HG02588 (cell line): ENCODE data around the gene SLC30A2.

Experiments used
- ATAC-seq: cut with Tn5 transposase; IDR thresholded peaks from one replicate; pipeline ENCODE4 v1.9.1; 2021; ENCODE audit warnings: mild to moderate bottlenecking, moderate library complexity; ENCODE audit not compliant: unreplicated experiment

SLC30A2 gene

GRCh38 chr1:25999041-25999800 lies 46.7 kb downstream of the SLC30A2 start:
- ATAC-seq: no peak

GRCh38 chr1:25997828-25998761 lies 47.8 kb downstream of the SLC30A2 start, which contains the start of gene PAFAH2:
Gene PAFAH2, minus strand, starts transcription at chr1:25998063. Its CDS starts 7,247 bp downstream, at chr1:25990816.
- peak; percentile 93 for ATAC-seq

DNA sequence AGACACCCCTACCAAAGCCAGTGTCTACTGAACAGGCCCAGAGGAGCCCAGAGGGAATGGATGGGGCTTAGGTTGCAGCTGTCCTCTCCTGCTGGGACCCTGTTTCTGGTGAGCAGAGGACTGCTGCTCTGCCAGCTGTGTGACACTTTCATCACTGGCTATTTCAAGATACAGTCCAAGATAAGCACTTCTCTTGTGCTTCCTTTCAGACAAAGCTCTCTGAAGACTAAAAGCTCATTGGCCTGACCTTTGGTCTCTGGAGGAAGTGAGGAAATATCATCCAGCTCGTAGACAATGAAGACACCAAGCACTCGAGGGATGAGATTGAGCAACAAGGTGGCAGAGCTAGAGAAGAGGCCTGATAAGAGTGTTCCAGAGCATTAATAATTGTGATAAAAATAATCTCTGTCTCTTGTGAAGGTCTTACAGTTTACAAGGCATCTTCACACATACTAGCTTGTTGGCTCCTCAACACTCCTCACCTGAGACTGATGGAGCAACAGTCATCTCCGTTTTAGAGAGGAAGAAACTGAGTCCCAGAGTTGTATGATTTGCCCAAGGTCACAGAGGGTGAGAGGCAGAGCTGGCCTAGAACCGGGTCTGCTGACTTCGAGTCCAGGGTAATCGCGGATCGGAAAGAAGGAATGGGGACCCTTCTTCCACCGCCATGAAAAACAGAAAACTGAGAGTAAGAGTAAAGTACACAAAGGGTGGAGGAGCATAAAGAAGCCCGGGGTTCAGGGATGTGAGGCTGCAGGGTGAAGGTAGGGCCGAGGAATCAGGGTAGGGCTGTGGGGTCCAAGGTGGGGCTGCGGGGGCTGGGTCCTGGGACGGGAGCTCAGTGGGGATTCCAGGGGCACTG lies 48.7 kb downstream of the SLC30A2 start:
- ATAC-seq: no peak

DNA sequence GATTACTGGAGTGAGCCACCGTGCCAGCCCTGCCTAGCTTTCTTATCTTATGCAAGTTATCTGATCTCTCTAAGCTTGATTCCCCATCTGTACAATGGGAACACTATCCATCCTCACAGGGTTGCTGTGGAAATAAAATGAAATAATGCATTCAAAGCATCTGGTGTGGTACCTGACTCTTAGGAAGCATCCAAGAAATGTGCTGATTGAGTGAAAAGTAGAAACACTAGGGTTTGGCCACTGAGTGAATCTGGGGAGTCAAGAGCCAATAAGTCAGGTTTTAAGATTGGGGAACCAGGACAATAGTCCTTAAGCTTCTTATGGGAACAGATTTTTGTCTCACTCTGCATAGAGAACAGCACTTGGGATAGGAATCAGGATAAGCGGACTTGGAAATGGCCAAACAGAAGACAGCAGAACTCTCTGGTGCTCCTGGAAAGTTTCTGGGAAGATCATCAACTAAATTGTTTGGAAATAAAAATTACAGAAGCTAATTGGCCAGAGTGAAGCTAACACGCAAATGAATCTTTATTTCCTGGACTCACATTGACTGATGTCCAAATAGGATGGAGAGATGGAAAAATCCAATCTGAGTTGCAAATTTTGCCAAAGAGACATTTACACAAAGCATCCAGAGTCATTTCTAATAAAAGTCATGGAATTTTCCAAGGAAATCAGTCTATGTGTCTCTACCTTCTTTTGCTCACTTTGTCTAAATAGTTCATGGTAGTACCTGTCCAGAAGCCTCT lies 51.3 kb downstream of the SLC30A2 start:
- ATAC-seq: no peak

DNA sequence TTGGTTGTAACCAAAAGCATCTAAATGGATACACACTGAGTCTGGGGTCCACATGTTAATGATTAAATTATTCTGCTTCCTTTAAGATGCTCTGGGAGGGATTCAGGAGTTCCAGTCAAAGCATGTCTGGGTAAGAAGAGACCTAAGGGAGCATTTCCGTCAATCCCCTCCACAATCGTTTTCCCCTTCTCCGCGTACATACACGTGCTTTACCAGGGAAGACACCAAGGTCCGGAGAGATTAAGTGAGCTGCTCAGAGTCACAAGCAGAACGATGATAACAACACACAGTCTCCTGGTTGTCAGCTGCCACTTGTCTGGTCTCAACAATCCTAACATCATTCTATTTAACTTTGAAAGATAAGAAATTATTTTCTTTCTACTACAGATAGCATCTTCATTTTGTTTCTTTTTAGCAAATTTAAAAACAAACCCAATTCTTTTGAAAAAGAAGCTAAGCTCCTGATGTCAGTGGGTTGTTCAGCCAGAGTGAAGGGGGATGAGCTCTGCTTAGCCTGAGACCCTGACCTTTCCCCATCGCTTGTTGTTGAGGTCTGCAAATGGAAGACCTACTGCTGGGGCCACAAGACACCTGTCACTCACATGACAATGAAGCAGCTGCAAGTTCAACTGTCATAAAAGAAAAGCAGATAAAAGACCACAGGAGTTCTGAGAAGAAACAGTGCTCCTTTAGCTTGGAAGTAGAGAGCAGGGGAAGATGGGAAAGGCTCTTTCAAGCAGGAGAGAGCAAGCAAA lies 52.5 kb downstream of the SLC30A2 start:
- ATAC-seq: no peak

- ATAC-seq: no peak
Observed at GRCh38 chr1:25992689-25993171, 53.2 kb downstream of the SLC30A2 start.

DNA sequence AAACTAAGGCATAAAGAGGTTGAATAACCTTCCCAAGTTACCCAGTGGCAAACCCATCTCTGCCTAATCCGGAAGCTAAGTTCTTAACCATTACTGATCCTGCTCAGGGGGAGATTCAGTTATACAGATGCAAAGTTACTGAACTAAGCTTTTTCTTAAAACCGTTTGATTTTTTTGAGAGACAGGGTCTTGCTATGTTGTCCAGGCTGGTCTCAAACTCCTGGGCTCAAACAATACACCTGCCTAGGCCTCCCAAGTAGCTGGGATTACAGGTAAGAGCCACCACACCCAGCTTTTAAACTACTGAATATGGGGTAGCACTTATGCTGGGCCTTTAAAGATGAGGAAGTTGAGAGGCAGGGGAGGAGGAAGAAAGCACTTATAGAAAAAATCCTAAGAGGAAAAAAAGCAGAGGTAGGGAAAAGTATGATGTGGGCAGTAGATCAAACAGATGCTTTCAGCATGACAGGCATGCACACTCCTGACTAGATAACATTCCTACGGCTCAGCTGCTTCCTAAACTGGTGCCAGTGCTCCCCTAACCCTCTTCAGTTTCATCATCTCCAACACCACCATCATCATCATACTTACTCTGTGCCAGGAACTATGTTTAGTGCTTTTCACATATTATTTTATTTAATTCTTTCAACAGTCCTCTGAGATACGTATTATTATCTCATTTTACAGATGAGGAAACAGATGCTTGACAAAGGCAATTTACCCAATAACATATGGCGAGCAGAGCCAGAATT lies 53.8 kb downstream of the SLC30A2 start:
- ATAC-seq: no peak

GRCh38 chr1:25990702-25991395 lies 55.1 kb downstream of the SLC30A2 start:
- ATAC-seq: no peak

- no peak for ATAC-seq
Observed at GRCh38 chr1:25990251-25990650, 55.7 kb downstream of the SLC30A2 start.

- no peak for ATAC-seq
Observed at GRCh38 chr1:25989440-25990234, 56.3 kb downstream of the SLC30A2 start.

GRCh38 chr1:25987951-25988350 lies 58.0 kb downstream of the SLC30A2 start:
- no peak for ATAC-seq
